ENCODE results near the gene FOXK1.

GRCh38 chr7:4689151-4689550, 7.1 kb downstream of the FOXK1 start:
- TF ChIP-seq, protein P1, sequence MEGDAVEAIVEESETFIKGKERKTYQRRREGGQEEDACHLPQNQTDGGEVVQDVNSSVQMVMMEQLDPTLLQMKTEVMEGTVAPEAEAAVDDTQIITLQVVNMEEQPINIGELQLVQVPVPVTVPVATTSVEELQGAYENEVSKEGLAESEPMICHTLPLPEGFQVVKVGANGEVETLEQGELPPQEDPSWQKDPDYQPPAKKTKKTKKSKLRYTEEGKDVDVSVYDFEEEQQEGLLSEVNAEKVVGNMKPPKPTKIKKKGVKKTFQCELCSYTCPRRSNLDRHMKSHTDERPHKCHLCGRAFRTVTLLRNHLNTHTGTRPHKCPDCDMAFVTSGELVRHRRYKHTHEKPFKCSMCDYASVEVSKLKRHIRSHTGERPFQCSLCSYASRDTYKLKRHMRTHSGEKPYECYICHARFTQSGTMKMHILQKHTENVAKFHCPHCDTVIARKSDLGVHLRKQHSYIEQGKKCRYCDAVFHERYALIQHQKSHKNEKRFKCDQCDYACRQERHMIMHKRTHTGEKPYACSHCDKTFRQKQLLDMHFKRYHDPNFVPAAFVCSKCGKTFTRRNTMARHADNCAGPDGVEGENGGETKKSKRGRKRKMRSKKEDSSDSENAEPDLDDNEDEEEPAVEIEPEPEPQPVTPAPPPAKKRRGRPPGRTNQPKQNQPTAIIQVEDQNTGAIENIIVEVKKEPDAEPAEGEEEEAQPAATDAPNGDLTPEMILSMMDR (IDR thresholded peaks at IDR 0.05; ENCODE audit: low read depth, low read length) = no peak
- no peak for TF ChIP-seq POLR2A (IDR thresholded peaks at IDR 0.05; ENCODE audit: extremely low read depth, insufficient read length)
